GM18511 (cell line): ENCODE measurements around the gene MAP2K6.

Experiments
- ATAC-seq: cut with Tn5 transposase; IDR thresholded peaks from one replicate; pipeline ENCODE4 v1.9.1; 2021; ENCODE audit warnings: mild to moderate bottlenecking, moderate library complexity; ENCODE audit not compliant: unreplicated experiment

The MAP2K6 gene

DNA sequence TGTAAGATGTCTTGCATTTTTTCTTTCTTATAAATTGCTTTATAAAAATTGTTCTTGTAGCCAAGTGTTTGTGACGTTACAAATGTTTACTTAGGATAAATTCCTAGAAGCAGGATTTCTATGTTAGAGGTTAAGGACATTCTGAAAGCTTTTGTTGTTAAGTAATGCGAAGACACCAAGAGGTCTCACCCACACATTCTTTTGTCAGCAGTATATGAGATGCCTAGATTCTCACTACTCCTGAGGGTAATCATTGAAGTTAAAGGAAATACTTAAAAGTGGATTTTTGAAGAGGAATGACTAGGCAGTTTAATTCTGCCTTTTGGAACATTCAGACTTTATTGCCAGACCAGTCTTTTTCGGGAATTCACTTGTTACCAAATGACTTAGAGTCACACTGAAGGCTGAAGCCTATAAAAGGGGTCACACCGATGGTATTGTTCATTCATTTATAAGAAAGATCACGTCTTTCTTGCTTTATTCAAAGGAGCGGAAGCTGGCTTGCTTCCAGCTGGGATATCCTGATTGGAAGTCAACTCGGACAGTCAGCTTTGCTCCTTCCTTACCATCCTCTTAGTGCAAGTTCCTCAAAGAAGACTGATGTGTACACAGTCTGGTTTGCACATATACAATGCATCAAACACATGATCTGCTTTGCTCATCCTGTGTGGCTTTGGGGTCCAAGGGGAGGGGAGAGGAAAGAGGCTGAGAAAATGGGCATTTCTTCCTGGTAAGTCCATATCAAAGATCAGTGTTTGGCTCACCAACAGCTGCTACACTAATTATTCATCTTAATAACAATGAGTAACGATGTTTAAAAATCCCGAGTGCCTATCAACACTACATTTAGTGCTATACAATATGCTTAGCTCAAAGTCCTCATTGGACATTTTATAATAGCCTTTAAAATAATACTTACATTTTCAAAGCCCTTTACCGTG is 160.0 kb downstream of the MAP2K6 start:
- no peak for ATAC-seq

DNA sequence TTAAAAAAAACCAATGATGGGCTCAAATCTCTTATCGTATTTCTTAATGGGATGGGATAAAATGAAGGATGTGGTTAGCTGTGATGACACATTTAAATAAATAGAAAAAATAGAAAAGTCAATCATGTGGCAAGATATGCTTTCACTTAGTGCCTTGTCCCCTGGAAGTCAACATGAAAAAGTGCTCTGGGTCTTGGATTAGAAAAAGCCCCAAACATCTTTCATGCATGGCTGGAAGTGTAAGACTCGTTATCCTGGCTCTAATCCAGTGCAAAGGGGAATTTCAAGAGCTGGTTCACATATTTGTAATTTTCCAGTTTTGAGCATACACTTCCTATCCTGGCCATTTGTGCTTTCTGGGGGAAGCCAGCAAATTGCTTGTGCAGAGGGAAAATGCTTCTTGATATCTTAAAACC is 160.9 kb downstream of the MAP2K6 start:
- no peak for ATAC-seq

DNA sequence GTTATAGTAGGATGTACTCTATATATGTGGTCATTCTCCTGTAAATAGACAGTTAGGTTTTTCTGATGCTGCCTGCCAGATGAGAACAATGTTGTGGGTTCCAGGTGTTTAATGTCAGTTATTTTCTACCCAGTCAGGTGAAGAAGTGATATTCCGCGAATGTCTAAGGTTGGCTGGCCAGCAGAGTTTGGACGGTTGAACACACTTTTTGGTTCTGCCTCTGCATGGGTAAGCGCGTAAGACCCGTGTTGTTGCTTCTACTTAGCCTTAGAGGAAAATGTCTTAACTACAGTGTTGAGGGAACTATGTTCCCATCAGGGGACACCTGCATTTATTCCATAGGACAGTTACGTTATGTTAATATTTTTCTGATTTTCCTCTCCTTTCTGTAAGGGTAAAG is 162.6 kb downstream of the MAP2K6 start:
- ATAC-seq = no peak

DNA sequence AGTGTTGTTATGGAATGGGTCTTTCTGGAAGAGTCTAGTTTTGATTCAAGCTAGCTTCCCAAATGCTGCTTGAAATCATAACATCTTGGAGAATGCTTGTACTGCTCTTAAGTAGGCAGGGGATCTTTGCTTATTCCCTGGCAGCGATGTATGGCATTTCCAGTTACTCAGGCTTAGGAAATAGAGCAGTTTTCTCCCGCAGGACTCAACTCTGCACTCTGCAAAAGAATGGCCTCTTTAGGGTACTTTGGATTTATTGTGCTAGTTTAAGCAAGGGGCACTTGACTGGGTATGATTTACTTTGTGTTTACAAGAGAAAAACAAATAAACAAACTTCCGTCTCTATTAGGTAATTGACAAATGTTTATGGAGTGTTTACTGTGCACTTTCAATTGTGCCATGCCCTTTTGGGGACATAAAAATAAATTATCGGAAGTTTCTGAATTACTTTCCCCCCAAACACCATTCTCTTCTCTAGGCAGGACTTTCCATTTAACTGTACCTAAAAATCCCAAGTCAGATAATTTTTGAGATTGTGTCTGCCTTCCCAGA is 164.0 kb downstream of the MAP2K6 start:
- ATAC-seq = no peak

DNA sequence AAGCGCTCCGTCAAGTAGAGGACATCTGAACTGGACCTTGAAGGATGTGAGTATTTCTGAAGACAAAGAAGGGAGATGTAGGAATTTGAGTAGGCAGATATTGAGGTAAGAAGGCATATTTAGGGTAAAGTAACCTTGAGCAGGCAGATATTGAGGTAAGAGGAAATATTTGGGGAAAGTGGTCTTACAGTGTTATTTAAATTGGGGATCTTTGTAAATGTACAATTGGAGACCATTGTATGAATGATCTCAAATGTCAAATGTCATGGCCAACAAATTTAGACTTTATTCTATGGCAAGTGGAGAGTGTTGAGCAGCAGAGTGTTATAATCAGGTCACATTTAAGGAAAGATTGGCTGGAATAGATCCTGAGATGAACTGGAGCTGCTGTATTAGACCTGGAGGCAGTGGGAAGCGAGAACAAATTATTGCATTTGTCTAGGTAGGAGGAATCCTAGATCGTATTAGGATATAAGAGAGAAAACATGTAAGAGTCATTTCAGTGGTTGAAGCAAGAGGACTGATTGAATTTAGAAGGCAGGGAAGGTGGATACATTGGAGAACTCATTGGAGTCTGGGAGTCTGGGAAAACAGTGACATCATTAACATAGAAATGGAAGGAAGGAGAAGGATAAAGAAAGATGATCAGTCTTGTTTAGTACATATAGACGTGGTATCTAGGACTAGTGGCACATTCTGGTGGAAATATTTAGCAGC is 165.6 kb downstream of the MAP2K6 start:
- no peak for ATAC-seq

DNA sequence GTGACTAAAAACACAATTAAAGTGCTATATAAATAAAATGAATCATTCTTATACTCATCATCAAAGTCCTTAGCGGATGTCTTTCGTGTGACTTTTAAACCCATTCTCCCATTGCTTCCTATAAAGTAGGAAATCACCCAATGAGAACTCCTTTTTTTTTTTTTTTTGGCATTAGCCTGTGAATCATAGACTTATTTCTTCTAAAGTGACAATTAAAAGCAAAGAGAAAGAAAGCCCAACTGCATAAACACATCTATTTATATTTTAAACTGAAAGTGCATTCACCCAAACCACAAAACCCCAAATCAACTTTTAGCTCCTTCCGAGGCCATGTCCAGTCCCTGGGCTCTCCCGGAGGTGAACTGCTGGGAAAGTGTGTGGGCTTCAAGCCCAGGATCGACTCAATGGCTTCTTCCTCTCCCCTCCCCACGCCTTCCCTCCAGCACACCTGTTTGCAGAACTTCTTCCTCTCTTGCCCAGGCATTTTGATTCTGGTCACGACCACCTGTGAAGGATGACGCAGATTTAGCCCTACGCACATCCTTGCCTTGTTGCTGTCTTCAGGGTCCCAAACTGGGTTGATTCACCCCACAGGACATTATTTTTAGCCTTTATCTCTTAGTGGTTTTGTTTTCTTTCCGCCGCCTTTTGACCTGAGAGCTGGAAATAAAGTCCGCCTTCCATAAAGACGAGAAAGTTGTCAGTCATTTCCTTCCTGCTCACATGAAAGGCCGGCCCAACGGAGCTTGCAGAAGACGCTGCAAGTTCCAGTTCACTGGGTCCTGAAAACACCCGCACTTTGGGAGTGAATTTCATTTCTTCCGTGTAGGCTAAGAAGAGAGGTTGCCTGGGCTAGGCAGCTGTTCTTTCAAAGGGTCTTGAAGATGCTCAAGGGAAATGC is 166.8 kb downstream of the MAP2K6 start:
- ATAC-seq = peak; percentile 85

DNA sequence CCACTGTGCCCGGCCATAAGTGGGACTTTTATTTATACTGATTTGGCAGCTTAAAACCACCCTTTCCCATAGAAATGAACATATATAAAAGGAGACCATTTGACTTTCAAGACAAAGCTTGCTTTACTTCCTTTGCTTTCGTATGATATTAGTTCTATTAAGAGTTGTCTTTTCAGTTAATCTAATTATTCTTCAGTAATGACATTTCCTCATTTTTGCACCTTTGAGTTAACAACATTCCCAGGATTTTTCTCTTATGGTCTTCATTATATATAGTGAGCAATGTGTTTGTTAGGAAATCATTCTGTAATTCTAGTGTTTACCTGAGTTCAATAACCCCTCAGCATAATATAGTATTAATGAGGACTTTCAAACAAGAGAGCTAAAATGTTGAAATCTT is 173.8 kb downstream of the MAP2K6 start:
- ATAC-seq = no peak

DNA sequence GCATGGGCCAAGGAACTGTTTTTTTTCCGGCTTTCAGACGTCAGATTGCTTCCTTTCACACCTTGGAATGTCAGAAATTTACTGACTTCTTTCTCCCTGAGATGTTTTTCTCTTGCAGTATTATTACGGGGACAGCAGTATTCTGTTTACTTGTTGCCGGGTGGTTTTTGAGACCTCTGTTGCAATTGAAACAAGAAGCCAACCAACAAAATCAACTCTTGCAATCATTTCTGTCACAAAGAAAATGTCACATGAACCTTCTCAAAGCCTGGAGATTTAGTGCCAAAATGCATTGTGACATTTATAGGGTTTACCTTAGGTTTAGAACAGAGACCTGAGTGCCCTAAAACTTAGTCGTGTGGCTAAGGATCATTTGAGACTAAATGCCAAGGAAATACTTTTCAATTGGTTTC is 174.3 kb downstream of the MAP2K6 start:
- ATAC-seq = no peak

DNA sequence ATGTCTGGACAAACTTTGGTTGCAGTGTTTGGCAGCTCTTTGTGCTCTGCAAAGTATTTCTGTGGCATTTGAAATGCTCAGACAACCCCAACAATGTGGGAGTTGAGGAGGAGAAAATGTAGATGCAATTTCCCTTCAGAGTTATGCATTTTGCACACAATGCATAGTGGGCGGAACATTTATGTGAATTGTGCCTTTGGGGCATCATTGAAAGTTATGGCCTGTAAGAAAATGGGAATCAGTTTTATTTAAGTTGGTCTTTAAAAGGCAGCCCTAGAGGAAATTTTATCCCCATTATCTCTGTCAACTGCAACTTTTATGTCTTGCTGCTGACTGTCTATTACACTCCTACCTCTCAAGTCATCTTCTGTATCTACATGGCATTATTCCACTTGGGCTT is 176.2 kb downstream of the MAP2K6 start:
- no peak for ATAC-seq

DNA sequence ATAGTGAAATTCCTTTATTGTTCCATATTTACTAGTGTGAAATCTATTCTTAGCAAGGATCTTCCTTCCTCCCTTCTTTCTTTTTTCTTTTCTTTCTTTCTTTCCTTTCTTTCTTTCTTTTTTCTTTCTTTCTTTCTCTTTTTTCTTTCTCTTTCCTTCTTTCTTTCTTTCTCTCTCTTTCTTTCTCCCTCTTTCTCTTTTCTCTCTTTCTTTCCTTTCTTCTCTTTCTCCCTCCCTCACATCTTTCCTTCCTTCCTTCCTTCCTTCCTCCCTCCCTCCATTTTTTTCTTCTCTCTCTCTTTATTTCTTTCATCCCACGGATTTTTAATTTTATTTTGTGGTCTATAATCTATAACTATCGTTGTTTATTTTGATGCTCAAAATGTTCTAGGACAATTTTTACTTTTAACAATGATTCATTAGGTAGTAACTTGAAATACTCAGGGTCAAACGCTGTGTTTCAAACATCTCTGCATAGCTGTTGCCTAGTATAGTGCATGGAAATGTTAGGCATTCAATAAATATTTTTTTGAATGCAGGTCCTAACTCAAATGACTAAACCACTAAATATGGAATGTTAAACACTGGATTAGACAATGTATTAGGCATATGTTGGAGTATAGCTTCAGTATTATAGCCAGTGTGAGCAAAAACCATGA is 178.3 kb downstream of the MAP2K6 start:
- no peak for ATAC-seq

DNA sequence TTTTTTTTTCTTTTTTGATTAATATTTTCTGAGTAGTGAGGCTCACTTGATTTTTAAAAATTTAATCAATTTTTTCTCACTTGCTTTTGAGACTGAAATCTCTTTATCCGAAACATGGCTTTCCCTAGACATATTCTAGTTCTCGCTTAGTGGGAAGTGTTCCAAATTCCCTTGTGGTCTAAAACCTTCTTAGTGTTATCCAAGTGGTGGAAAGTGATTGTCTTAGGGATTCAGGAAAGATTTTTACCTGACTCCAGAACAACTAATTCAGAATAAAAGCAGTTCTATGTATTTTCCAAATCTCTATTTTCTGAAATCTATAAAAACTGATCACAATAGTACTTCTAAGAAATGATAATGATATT is 178.8 kb downstream of the MAP2K6 start:
- ATAC-seq = no peak

DNA sequence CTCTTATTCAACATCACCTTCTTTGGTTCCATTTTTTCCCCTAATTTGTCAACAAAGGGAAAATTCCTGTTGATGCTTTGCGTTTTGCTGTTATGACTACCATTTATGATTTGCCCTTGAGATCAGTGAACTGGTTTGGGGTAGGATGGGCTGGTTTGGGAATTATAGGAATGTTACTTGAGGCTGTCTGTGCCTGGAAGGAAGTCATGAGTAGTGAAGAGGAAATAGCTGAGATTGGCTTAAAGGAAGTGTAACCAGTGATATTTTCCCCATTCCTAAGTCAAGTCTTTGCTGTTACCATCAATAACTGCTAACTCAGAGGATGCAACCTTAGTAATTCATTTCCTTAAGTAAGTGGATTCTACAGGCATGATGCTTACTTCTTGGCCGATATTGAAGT is 179.2 kb downstream of the MAP2K6 start:
- ATAC-seq = no peak

DNA sequence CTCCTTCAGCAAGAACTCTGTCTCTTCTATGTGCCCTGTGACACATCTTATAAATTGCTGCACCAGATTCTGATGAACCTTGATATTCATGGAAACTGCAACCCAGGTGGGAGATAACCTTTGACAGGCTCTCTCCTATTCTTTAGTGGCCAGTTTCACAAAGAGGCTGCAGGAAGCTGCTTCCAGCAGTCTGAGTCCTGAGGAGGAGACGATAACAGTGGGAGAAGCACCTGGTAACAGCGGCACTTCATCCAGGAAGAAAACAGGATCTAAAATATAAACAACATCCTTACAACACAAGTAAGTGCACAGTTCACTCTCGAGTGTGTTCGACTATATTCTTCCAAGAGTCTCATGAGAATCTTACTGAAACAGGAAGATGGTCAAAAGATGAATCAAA is 180.1 kb downstream of the MAP2K6 start:
- ATAC-seq = no peak

DNA sequence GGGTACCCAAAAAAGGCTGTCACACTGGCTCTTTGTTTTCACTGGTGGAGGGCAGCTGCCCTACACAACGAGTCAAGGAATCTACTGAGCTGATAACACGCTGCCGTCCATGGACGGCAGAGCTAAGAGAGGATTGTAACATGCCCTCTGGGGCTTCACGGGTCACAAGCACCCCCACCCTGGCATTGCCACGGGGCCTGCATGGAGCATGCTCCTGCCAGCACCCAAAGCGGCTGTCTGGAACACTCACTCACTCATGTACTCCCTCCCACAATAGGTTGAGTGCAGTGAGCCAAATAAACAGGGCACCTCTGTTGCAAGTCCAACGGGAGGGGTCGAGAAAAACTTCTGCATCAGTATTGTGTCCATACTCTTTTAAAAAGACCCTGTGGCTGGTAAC is 181.6 kb downstream of the MAP2K6 start:
- no peak for ATAC-seq

DNA sequence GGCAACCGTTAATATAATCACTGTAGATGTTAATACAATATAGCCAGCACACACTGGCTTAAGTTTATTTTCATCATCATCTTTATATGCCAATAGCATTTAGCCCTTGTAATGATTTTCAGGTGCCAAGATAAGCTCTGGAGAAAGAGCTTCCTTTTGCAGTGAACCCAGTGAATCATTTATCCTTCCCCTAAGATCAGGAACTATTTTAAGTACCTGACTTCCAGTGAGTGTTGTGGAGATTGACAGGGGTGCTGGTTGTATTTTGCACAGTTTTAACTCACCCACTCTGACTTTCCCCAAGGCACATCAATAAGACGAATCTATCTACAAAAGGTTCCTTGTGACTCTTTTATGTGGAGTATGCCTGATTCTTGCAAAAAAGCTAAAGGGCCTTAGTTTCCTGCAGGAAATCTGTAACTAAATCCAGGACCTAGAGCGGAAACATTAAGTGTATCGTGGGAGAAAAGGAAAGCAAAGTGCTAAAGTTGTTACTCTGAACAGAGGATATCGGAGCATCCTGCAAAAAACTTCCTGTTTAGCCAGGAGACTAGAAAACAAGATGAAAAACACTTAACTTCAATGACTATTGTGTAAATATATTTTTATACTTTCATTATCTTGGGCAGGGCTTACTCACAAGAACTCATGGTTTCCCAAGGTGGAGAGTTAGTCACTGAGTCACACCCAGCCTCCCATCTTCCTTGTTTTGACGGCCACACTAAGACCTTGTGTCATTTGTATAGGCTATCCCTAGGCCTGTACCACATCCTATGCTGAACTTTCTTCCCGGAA is 183.6 kb downstream of the MAP2K6 start:
- ATAC-seq = no peak

DNA sequence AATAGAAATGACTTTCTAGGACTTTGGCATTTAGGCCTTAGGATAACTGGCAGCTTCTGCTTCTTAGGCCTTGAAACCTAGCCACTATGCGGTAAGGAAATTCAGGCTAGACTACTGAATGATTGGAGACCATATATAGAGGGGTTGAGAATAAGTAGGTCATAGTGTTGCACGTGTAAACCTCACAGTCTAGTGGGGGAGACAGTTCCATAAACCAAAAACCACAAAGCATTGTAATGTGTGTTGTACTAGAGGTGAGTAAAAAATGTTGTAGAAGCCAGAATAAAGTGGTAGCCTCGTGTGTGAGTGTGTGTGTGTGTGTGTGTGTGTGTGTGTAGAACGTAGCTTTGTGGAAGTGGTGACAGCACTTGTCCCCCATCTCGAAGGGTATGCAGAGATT is 188.5 kb downstream of the MAP2K6 start:
- ATAC-seq = no peak
